Measurements from ENCODE around the gene SYNRG.
A peak's percentile ranks its signal among the peaks of the same experiment; 100 is the strongest.
"Not testable (repeated sequence)": the region's sequence is repeated elsewhere in the genome, so short reads cannot be mapped to it uniquely, and the experiment has no call there.

SYNRG gene, protein sequence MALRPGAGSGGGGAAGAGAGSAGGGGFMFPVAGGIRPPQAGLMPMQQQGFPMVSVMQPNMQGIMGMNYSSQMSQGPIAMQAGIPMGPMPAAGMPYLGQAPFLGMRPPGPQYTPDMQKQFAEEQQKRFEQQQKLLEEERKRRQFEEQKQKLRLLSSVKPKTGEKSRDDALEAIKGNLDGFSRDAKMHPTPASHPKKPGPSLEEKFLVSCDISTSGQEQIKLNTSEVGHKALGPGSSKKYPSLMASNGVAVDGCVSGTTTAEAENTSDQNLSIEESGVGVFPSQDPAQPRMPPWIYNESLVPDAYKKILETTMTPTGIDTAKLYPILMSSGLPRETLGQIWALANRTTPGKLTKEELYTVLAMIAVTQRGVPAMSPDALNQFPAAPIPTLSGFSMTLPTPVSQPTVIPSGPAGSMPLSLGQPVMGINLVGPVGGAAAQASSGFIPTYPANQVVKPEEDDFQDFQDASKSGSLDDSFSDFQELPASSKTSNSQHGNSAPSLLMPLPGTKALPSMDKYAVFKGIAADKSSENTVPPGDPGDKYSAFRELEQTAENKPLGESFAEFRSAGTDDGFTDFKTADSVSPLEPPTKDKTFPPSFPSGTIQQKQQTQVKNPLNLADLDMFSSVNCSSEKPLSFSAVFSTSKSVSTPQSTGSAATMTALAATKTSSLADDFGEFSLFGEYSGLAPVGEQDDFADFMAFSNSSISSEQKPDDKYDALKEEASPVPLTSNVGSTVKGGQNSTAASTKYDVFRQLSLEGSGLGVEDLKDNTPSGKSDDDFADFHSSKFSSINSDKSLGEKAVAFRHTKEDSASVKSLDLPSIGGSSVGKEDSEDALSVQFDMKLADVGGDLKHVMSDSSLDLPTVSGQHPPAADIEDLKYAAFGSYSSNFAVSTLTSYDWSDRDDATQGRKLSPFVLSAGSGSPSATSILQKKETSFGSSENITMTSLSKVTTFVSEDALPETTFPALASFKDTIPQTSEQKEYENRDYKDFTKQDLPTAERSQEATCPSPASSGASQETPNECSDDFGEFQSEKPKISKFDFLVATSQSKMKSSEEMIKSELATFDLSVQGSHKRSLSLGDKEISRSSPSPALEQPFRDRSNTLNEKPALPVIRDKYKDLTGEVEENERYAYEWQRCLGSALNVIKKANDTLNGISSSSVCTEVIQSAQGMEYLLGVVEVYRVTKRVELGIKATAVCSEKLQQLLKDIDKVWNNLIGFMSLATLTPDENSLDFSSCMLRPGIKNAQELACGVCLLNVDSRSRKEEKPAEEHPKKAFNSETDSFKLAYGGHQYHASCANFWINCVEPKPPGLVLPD (N-terminal part only)

GRCh38 chr17:37609170-37610040, at the start of gene SYNRG:
TSS of gene SYNRG (minus strand) at chr17:37609418. CDS start at chr17:37609355, 63 bp downstream.
- peak; percentile 95 to 96 for DNase-seq

- DNase-seq, result no peak
Observed at GRCh38 chr17:37657202-37657601, 48.0 kb upstream of the SYNRG start.

- DNase-seq, result no peak
Observed at GRCh38 chr17:37651849-37652248, 42.6 kb upstream of the SYNRG start.

DNA sequence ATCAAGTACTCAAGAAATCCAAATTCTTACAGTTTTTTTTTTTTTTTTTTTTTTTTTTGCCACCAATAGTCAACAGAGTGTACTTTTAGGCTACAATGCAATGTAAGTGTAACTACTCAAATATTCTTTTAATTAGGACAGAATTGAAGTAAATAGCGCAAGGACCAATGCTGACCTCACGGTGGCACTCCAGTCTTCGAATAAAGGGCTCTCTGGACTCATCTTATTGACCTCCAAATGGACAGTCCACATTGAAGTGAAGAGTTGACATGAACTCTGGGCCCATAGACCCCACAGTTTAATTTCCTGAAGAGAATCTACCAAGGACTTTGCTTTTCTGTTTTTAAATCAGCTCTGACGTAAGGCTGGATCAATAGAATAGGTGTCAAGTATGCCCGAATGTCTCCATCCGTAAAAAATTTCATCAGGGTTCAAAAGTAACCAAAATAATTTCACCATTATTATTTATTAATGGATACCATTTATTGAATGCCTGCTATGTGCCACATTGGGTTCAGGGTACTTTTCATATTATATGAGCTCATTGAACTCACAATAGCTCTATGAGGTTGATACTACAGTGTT, 41.3 kb upstream of the SYNRG start:
- no peak for DNase-seq

- no peak for DNase-seq
Observed at GRCh38 chr17:37648555-37648954, 39.3 kb upstream of the SYNRG start.

- no peak for DNase-seq
Observed at GRCh38 chr17:37647856-37648255, 38.6 kb upstream of the SYNRG start.

GRCh38 chr17:37643869-37644268, 34.7 kb upstream of the SYNRG start:
- no peak for DNase-seq

DNA sequence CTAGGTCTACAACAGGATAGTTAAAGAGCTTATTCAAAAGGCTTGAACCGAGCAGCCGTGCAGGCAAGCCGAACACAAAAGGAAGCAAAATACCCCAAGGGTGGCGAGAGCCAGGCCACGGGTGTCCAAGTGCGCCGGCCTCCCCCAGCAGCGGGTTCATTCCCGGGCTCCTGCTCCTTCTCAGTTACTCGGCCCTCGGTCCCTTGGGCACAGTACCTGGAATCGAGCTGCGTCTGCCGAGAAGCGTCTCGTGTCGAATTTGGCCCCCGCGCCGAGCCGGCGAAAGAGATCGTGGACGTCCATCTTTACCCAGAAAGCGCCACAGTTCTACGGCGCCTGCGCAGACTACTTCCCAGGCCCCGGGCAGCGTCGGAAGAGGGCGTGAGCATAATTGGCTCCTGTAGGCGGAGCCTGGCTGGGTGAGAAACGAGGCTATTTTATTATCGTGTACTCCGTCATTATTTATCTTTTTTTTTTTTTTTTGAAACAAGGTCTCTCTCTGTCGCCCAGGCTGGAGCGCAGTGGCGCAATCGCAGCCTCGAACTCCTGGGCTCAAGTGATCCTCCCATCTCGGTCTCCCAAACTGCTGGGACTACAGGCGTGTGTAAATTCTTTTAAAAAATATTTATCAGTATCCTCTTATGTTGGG, 34.0 kb upstream of the SYNRG start, which contains the start of gene DDX52:
Gene DDX52 (minus strand): TSS at position 329 of the 649 bp plus-strand sequence. CDS start 26 bp downstream, at position 303.
- DNase-seq, result peak; percentile 93 to 94

GRCh38 chr17:37642681-37643080, 33.5 kb upstream of the SYNRG start:
- peak in 1 of 2 donors; percentile 19 for DNase-seq

DNA sequence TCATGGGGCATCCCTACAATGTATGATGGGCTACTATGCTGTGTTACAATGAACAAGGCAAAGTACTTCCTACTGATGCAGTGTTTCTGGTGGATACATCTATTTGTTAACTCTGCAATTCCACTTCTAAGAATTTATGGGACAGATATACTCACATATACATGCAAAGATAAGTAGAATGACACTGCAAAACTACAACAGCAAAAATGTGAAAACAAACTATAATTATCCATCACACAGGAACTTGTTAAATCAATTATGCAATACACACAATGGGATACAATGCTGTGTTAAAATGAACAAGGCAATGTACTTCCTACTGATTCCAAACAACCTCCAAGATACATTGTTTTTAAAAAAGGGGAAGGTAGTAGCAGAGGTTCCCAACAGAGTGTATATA, 30.8 kb upstream of the SYNRG start:
- no peak for DNase-seq

GRCh38 chr17:37637956-37638355, 28.7 kb upstream of the SYNRG start:
- DNase-seq, result no peak

GRCh38 chr17:37616430-37616829, 7.2 kb upstream of the SYNRG start:
- DNase-seq, result not testable (repeated sequence)

DNA sequence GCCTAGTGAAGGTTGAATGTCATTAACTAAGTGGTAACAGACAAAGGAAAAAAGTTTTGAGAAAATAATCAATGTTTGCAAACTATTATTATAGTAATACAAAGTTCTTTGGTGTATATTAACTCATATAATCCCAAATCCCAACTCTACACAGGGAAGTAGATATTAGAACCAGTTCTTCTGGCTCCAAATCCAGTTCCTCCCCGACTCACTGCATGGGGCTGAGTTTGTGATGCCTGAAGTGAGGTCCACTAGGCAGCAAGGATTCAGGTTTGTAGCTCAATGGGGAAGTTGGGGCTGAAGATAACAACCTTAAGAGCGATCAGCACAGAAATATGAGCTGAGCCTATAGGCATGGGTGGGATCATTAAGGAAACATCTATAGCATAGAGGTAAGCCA, 5.6 kb upstream of the SYNRG start:
- DNase-seq, result no peak

DNA sequence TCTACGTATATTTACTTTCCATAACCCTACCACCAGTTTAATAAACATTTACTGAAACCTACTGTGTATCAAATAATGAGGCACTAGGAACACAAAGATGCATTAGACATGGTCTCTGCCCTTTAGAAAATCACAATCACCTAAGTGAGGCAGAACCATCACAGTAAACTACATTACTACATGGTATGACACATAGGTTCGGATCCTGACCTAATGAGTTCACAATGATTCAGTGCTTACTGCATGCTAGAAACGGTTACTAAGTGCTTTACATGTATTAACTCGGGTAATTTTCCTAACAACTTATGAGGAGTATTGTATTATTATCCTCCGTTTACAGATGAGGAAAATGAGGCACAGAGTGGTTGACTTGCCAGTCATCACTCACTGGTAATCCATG, 5.2 kb upstream of the SYNRG start:
- no peak for DNase-seq

DNA sequence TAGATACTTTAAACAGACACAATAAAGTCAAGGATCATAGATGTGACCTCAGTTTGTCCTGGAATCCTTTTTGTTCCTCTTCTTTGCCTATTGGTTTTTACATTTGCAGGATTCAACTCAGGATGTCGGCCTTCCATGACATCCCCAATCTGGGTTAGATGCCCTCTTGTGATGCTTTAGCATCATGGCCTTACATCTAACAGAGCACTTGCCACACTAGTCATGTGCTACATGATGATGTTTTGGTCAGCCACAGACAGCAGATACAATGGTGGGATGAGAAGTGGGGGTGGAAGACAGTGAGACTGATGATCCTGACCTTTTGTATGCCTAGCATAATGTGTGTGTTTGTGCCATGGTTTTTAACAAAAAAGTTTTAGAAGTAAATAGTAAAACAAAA, 1.8 kb upstream of the SYNRG start:
- no peak for DNase-seq

DNA sequence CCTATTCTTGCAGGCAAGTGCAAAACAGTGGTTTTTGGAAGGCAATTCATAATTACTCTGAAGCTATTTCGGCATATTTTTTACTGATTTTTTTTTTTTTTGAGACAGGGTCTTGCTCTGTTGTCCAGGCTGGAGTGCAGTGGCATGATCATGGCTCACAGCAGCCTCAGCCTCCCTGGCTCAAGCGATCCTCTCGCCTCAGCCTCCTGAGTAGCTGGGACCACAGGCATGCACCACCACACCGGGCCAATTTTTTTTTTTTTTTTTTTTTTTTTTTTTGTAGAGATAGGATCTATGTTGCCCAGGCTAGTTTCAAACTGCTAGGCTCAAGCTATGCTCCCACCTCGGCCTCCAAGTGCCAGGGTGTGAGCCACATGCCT, 813 bp upstream of the SYNRG start:
- DNase-seq, result not testable (repeated sequence)

- peak in 1 of 2 donors; percentile 30 for DNase-seq
Observed at GRCh38 chr17:37608351-37609169, 658 bp downstream of the SYNRG start.

- peak; percentile 20 to 64 for DNase-seq
Observed at GRCh38 chr17:37607637-37608331, 1.4 kb downstream of the SYNRG start.

DNA sequence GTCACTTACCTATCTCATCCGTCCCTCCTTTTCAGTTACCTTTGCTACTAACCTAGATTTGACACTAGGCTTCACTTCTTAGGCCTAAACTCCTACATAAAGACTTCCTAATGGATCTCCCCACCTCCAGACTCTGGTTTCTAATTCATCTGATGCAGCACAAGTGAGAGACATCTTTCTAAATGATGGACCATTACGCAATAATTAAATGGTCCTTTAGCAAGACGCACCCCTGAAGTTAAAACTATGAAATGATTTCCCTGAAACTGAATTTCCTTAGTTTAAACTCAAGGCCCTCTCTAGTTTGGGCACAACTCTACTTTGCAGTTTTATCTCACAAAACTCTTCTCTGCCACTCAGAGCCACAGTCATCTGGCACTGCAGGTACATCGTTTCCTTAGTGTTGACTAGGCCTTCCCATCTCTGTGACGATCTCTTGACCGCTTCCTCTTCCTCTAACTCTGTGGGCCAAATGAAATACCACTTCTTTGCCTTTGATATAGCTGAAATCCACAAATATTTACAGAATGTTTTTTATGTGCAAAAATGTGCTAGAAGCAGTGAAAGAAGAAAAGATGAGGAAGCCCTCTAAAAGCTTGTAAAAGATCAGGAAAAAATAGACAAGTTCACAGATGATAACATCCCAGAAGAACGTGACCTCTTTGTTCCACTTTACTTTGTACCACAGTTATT, 3.3 kb downstream of the SYNRG start:
- peak; percentile 33 to 71 for DNase-seq

Measured in CD4-positive, alpha-beta T cell treated with Interleukin-4 for 1 hour (primary cell).